Peyer's patch (tissue), 4 donors: Measurements from ENCODE around the gene SORCS3.

Source experiments
- POLR2A ChIP-seq, 2 donors: fragments of 450-650 bp; IDR thresholded peaks; one replicate each; pipeline ENCODE4 v1.5.1; 2017; ENCODE audit warnings: antibody characterized with exemption in 2 of 2, mild to moderate bottlenecking in 2 of 2, moderate library complexity in 2 of 2
- TF ChIP-seq, protein P1 (sequence below), 6 experiments: fragments of 450-650 bp in 4 of 6; fragments of 200-600 bp in 2 of 6; sonication (generic) in 1 of 6; IDR thresholded peaks; one replicate each; pipeline ENCODE4 v1.5.1; 2017 to 2019; ENCODE audit warnings: antibody characterized with exemption in 6 of 6, mild to moderate bottlenecking in 3 of 6, moderate library complexity in 1 of 6

DNA sequence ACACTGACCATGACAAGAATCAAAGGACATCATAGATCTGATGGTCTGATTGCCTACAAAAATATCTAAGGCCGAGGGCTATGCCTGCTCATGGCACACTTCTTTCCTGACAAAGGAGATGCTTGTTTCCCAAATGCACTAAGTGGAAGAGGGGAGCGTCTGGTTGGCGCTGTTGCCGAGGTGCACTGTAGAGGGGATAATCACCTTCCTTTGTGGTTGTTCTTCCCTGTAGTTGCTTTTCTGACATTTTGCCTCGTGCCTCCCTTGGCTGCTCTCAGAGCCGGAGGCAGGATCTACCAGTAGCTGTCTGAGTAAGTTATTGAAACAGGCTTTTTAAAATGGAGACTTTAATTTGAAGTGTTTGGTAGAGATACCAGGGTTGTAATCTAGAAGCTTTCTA, 352.0 kb downstream of the SORCS3 start:
- TF ChIP-seq, protein P1, sequence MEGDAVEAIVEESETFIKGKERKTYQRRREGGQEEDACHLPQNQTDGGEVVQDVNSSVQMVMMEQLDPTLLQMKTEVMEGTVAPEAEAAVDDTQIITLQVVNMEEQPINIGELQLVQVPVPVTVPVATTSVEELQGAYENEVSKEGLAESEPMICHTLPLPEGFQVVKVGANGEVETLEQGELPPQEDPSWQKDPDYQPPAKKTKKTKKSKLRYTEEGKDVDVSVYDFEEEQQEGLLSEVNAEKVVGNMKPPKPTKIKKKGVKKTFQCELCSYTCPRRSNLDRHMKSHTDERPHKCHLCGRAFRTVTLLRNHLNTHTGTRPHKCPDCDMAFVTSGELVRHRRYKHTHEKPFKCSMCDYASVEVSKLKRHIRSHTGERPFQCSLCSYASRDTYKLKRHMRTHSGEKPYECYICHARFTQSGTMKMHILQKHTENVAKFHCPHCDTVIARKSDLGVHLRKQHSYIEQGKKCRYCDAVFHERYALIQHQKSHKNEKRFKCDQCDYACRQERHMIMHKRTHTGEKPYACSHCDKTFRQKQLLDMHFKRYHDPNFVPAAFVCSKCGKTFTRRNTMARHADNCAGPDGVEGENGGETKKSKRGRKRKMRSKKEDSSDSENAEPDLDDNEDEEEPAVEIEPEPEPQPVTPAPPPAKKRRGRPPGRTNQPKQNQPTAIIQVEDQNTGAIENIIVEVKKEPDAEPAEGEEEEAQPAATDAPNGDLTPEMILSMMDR (IDR thresholded peaks at IDR 0.05): no peak
- TF ChIP-seq POLR2A (IDR thresholded peaks at IDR 0.05): no peak
